Neuronal stem cell (in vitro differentiated cells): ENCODE data around the gene PMCH.

Experiments used
- DNase-seq: peaks from one replicate; pipeline ENCODE4 v3.0.0-alpha.2; 2013; ENCODE audit warnings: low spot score
- H2AFZ ChIP-seq: one replicate; pipeline ENCODE4 v1.6.1; 2013; ENCODE audit warnings: mild to moderate bottlenecking, low read length, inconsistent platforms
- H2AK5ac ChIP-seq: 2 replicates; pipeline ENCODE4 v1.6.1; 2013; ENCODE audit warnings: low read depth, mild to moderate bottlenecking, inconsistent platforms, low read length, moderate library complexity, mixed read lengths
- H2BK120ac ChIP-seq: 2 replicates; pipeline ENCODE4 v1.6.1; 2013; ENCODE audit warnings: low read depth, mild to moderate bottlenecking, inconsistent platforms, low read length, moderate library complexity, mixed read lengths
- H2BK12ac ChIP-seq: one replicate; pipeline ENCODE4 v1.6.1; 2013; ENCODE audit warnings: low read length, inconsistent platforms
- H2BK15ac ChIP-seq: 2 replicates; pipeline ENCODE4 v1.6.1; 2013; ENCODE audit warnings: mild to moderate bottlenecking, low read length, inconsistent platforms, mixed read lengths
- H2BK5ac ChIP-seq: one replicate; pipeline ENCODE4 v1.6.1; 2013; ENCODE audit warnings: inconsistent platforms, mild to moderate bottlenecking, low read length, moderate library complexity
- H3K14ac ChIP-seq: one replicate; pipeline ENCODE4 v1.6.1; 2013; ENCODE audit warnings: low read length, inconsistent platforms
- H3K18ac ChIP-seq: 2 replicates; pipeline ENCODE4 v1.6.1; 2013; ENCODE audit warnings: low read length, inconsistent platforms
- H3K23ac ChIP-seq: 2 replicates; pipeline ENCODE4 v1.6.1; 2013; ENCODE audit warnings: low read depth, mild to moderate bottlenecking, mixed read lengths, low read length, inconsistent platforms; ENCODE audit not compliant: poor library complexity
- H3K27ac ChIP-seq: replicated peaks from 3 replicates; pipeline ENCODE4 v1.5.1; 2013; ENCODE audit warnings: low read length, inconsistent platforms
- H3K27me3 ChIP-seq, 3 experiments: 2 replicates each; pipeline ENCODE4 v1.6.1; 2013; ENCODE audit warnings: low read length in 3 of 3, mild to moderate bottlenecking in 2 of 3, inconsistent platforms in 1 of 3, low read depth in 1 of 3, mixed read lengths in 1 of 3, moderate library complexity in 1 of 3; ENCODE audit not compliant: control insufficient read depth in 3 of 3, insufficient read depth in 3 of 3
- H3K36me3 ChIP-seq, 2 donors: replicated peaks in 1 of 2; 2 replicates each; pipeline ENCODE4 v1.6.1; 2013; ENCODE audit warnings: low read length in 2 of 2; ENCODE audit not compliant: control insufficient read depth in 2 of 2, insufficient read depth in 2 of 2
- H3K4ac ChIP-seq: 2 replicates; pipeline ENCODE4 v1.6.1; 2013; ENCODE audit warnings: inconsistent platforms, mild to moderate bottlenecking, low read length, moderate library complexity
- H3K4me1 ChIP-seq, 2 donors: 1 replicate in 1 of 2; 2 replicates in 1 of 2; pipeline ENCODE4 v1.6.1; 2013; ENCODE audit warnings: low read length in 2 of 2, low read depth in 1 of 2; ENCODE audit not compliant: control insufficient read depth in 2 of 2, insufficient read depth in 1 of 2
- H3K4me2 ChIP-seq: one replicate; pipeline ENCODE4 v1.6.1; 2013; ENCODE audit warnings: mild to moderate bottlenecking, low read length, inconsistent platforms; ENCODE audit not compliant: insufficient read depth, poor library complexity, severe bottlenecking
- H3K4me3 ChIP-seq, 2 donors: 2 replicates each; pipeline ENCODE4 v1.5.1; 2013; ENCODE audit warnings: low read length in 2 of 2, mild to moderate bottlenecking in 2 of 2, inconsistent platforms in 1 of 2, moderate library complexity in 1 of 2
- H3K79me1 ChIP-seq: one replicate; pipeline ENCODE4 v1.6.1; 2013; ENCODE audit warnings: low read depth, mild to moderate bottlenecking, inconsistent platforms, low read length, moderate library complexity
- H3K9ac ChIP-seq: one replicate; pipeline ENCODE4 v1.6.1; 2013; ENCODE audit warnings: mild to moderate bottlenecking, low read depth, low read length, inconsistent platforms; ENCODE audit not compliant: poor library complexity
- H3K9me3 ChIP-seq, 2 donors: replicated peaks in 1 of 2; 2 replicates each; pipeline versions ENCODE3 to v1.6.1; 2013; ENCODE audit warnings: low read length in 2 of 2, mild to moderate bottlenecking in 2 of 2, inconsistent platforms in 1 of 2, low read depth in 1 of 2, mixed read lengths in 1 of 2, moderate library complexity in 1 of 2; ENCODE audit not compliant: control insufficient read depth in 2 of 2, insufficient read depth in 1 of 2
- H4K8ac ChIP-seq: one replicate; pipeline ENCODE4 v1.6.1; 2013; ENCODE audit warnings: low read depth, mild to moderate bottlenecking, inconsistent platforms, low read length, moderate library complexity
- H4K91ac ChIP-seq: one replicate; pipeline ENCODE4 v1.6.1; 2013; ENCODE audit warnings: low read length, low read depth, mild to moderate bottlenecking, inconsistent platforms; ENCODE audit not compliant: poor library complexity
- WGBS, 2 donors: extraction: QIAGEN DNeasy Blood & Tissue Kit; methylation state at CpG; one replicate each; pipeline ENCODE4 v1.1.7; 2013; ENCODE audit warnings: missing lambda C conversion rate in 2 of 2, mixed read lengths in 1 of 2; ENCODE audit not compliant: insufficient read length in 2 of 2, insufficient replicate concordance in 1 of 2; ENCODE audit errors: extremely low coverage in 2 of 2; 5-methylcytosine and 5-hydroxymethylcytosine counted together

Gene PMCH

DNA sequence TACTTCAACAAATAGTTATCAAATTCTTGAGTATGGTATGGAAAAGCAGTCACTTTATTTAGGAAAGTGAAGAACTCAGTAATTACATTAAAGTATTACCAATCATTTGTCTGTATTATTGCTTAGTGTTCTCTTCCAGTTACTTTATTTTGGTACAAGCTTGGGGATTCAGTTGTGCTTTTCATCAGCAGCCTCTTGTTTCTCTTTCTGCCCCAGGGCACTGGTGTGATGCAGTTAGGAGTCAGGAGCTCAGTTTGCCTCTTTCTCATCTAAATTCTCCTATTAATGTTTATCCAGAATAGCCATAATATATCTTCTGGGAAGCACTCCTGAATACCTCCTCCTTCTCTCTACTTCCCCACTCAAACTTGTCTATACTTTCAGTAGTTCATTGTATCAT, 25.7 kb downstream of the PMCH start:
- no peak overlapping the region for H3K18ac ChIP-seq
- H3K23ac ChIP-seq = no peak overlapping the region
- H2BK12ac ChIP-seq = no peak overlapping the region
- no peak overlapping the region for H4K91ac ChIP-seq
- no peak for DNase-seq
- no peak overlapping the region for H3K4me3 ChIP-seq
- no peak overlapping the region for H2BK15ac ChIP-seq
- H3K14ac ChIP-seq = no peak overlapping the region
- H3K79me1 ChIP-seq = peaks cover 2% of the 10 kb centered on the region
- H2AFZ ChIP-seq = no peak overlapping the region
- no peak overlapping the region for H3K4ac ChIP-seq
- H3K9me3 ChIP-seq = no peaks in the 10 kb centered on the region
- H3K4me2 ChIP-seq = no peak overlapping the region
- H3K27me3 ChIP-seq = no peaks in the 10 kb centered on the region
- H3K27ac ChIP-seq = no peak overlapping the region
- no peak overlapping the region for H2BK120ac ChIP-seq
- no peak overlapping the region for H3K9ac ChIP-seq
- H3K36me3 ChIP-seq = peaks cover 3 to 22% of the 10 kb centered on the region in 2 donors
- H2BK5ac ChIP-seq = no peak overlapping the region
- no peaks in the 10 kb centered on the region for H3K4me1 ChIP-seq
- H4K8ac ChIP-seq = no peak overlapping the region
- no peak overlapping the region for H2AK5ac ChIP-seq

DNA sequence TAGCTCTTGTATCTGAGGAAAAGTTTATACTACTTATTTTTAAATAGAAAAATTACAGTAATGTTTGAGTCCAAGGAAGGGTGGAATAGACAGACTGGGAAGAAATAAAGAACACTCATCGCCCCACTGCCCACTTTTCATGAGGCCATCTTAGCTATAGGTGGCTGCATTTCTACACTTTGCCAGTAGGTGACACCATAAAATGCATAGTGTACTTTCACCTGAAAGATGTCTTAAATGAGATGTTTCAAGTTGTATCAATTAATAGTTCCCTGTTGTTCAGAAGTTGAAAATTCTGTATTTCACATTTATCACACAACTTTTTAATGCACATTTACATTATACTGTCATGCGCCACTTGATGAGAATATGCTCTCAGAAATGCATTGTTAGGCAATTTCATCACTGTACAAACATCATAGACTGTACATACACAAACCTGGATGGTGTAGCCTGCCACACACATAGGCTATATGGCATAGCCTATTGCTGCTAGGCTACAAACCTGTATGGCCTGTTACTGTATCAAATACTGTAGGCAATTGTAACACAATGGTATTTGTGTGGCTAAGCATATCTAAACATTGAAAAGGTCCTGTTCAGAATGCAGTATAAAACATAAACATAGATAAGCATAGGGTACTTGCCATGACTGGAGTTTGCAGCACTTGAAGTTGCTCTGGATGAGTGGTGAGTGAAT, 27.6 kb downstream of the PMCH start:
- Histone ChIP-seq H2BK120ac (no peak overlapping the region), H2AFZ (no peak overlapping the region), H3K9ac (no peak overlapping the region), H4K8ac (no peak overlapping the region), H3K18ac (no peak overlapping the region), H2BK15ac (no peak overlapping the region), H2AK5ac (no peak overlapping the region), H3K27me3 (no peaks in the 10 kb centered on the region), H3K36me3 (peaks cover 3 to 33% of the 10 kb centered on the region in 2 donors), H2BK5ac (no peak overlapping the region), H3K9me3 (no peaks in the 10 kb centered on the region), H3K4me1 (no peaks in the 10 kb centered on the region), H4K91ac (no peak overlapping the region), H3K4ac (no peak overlapping the region), H3K23ac (no peak overlapping the region), H3K14ac (no peak overlapping the region), H3K4me2 (no peak overlapping the region), H3K27ac (no peak overlapping the region), H3K79me1 (peaks cover 2% of the 10 kb centered on the region), H2BK12ac (no peak overlapping the region), H3K4me3 (no peak overlapping the region)
- no CpG with 5 or more reads among the region's 2 CpGs for WGBS, 2 donors
- DNase-seq = no peak

DNA sequence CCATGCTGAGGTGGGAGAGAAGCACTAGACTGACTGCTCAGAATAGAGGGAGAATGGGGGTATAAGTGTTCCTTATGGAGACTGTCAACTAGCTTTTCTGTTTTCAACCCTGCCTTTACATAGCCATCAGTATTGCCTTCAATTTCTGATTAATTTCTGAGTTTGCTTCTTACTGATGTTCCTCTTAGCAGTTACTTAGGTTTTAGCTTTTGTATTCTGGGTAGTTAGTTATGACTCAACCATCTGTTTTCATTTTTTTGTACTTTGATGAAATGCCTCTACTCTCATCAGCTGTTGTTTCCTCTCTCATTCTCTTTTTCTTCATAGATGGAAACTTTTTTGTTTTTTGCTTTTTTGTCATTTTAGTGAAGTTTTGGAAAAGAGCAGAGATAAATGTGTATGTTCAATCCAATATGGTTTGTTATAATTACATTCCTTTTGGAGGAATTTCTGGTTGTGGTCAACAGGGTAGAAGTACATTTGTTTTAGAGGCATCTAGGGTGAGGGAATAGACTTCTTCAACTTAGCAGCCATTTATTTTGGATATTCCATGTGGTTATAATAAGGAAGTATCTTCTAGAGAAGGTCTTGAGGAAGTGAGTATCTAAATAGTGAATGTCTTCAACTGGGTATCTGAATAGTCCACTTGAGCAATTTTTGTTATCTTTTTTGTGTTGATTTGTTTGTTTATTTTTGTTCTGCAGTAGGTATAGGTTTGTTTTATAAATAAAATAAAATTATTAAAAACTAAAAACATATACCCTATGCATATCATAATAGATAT, 29.6 kb downstream of the PMCH start:
- no peak overlapping the region for H2BK15ac ChIP-seq
- H3K9ac ChIP-seq = no peak overlapping the region
- DNase-seq = no peak
- H3K4me3 ChIP-seq = no peak overlapping the region
- no peaks in the 10 kb centered on the region for H3K27me3 ChIP-seq
- no peak overlapping the region for H3K4me2 ChIP-seq
- no peak overlapping the region for H2BK12ac ChIP-seq
- no peak overlapping the region for H3K23ac ChIP-seq
- H2AFZ ChIP-seq = no peak overlapping the region
- peaks cover 2% of the 10 kb centered on the region for H3K79me1 ChIP-seq
- no peak overlapping the region for H2BK5ac ChIP-seq
- no peak overlapping the region for H4K91ac ChIP-seq
- H2AK5ac ChIP-seq = no peak overlapping the region
- H3K27ac ChIP-seq = no peak overlapping the region
- H3K36me3 ChIP-seq = peaks cover 3 to 33% of the 10 kb centered on the region in 2 donors
- no peak overlapping the region for H3K18ac ChIP-seq
- no peak overlapping the region for H3K4ac ChIP-seq
- H3K14ac ChIP-seq = no peak overlapping the region
- H2BK120ac ChIP-seq = no peak overlapping the region
- H3K4me1 ChIP-seq = no peaks in the 10 kb centered on the region
- no peaks in the 10 kb centered on the region for H3K9me3 ChIP-seq
- no peak overlapping the region for H4K8ac ChIP-seq

DNA sequence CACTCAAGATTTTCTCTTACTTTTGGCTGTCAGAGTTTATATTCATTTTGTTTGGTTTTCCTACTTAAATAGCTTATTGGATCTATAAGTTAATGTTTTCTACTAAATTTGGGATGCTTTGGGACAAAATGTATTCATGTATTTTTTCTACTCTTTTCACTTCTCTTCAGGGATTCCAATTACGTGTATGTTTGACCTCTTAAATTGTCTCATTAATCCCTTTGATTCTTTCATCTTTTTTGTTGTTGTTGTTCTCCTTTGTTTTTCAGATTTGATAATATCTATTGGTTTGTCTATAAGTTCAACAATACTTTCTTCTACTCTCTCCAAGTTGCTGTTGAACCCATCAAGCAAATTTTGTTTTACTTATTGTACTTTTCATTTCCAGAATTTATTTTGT, 34.2 kb downstream of the PMCH start:
- H3K14ac ChIP-seq = no peak overlapping the region
- no peak overlapping the region for H2AFZ ChIP-seq
- H3K27me3 ChIP-seq = no peaks in the 10 kb centered on the region
- H3K4me1 ChIP-seq = no peaks in the 10 kb centered on the region
- H3K9ac ChIP-seq = no peak overlapping the region
- H2BK5ac ChIP-seq = no peak overlapping the region
- H3K23ac ChIP-seq = no peak overlapping the region
- no peak overlapping the region for H4K91ac ChIP-seq
- no peak overlapping the region for H2BK12ac ChIP-seq
- no CpG with 5 or more reads among the region's 1 CpG for WGBS, 2 donors
- peaks cover 2 to 15% of the 10 kb centered on the region in 2 donors for H3K36me3 ChIP-seq
- no peaks in the 10 kb centered on the region for H3K9me3 ChIP-seq
- no peak overlapping the region for H2AK5ac ChIP-seq
- H3K27ac ChIP-seq = no peak overlapping the region
- no peak overlapping the region for H3K4ac ChIP-seq
- H2BK120ac ChIP-seq = no peak overlapping the region
- H3K4me3 ChIP-seq = no peak overlapping the region
- no peak overlapping the region for H3K18ac ChIP-seq
- no peak overlapping the region for H2BK15ac ChIP-seq
- no peak overlapping the region for H4K8ac ChIP-seq
- DNase-seq = no peak
- no peaks in the 10 kb centered on the region for H3K79me1 ChIP-seq
- no peak overlapping the region for H3K4me2 ChIP-seq
